Non-pigmented ciliary epithelial cell (primary cell): ENCODE measurements around the gene ARV1.
"Not testable (repeated sequence)": the region's sequence is repeated elsewhere in the genome, so short reads cannot be mapped to it uniquely, and the experiment has no call there.

Source experiments
- DNase-seq: peaks from one replicate; pipeline ENCODE4 v3.0.0-alpha.2; 2010; ENCODE audit warnings: low read depth

The ARV1 gene

GRCh38 chr1:230976825-230977747 is 1.8 kb upstream of the ARV1 start:
- no peak for DNase-seq

- DNase-seq = no peak
Measured at GRCh38 chr1:230977761-230978490, 968 bp upstream of the ARV1 start.

- no peak for DNase-seq
Measured at GRCh38 chr1:230979389-230979716, 459 bp downstream of the ARV1 start.

- DNase-seq = no peak
Measured at GRCh38 chr1:230979952-230980351, 1.1 kb downstream of the ARV1 start.

GRCh38 chr1:230982696-230983095 is 3.8 kb downstream of the ARV1 start:
- peak; percentile 43 for DNase-seq

GRCh38 chr1:230983811-230984210 is 4.9 kb downstream of the ARV1 start:
- no peak for DNase-seq

- not testable (repeated sequence) for DNase-seq
Measured at GRCh38 chr1:230984622-230985515, 6.0 kb downstream of the ARV1 start.

- no peak for DNase-seq
Measured at GRCh38 chr1:230985711-230986110, 6.8 kb downstream of the ARV1 start.

- DNase-seq = peak; percentile 43
Measured at GRCh38 chr1:230986976-230987375, 8.1 kb downstream of the ARV1 start.

GRCh38 chr1:230987448-230987847 is 8.6 kb downstream of the ARV1 start:
- no peak for DNase-seq

GRCh38 chr1:230992100-230992774 is 13.3 kb downstream of the ARV1 start:
- DNase-seq = no peak

GRCh38 chr1:230994860-230995259 is 16.0 kb downstream of the ARV1 start:
- no peak for DNase-seq

- DNase-seq = no peak
Measured at GRCh38 chr1:231000201-231000600, 21.3 kb downstream of the ARV1 start.

- no peak for DNase-seq
Measured at GRCh38 chr1:231000639-231001038, 21.7 kb downstream of the ARV1 start.

- DNase-seq = no peak
Measured at GRCh38 chr1:231001892-231002291, 23.0 kb downstream of the ARV1 start.

- DNase-seq = not testable (repeated sequence)
Measured at GRCh38 chr1:231007535-231007934, 28.6 kb downstream of the ARV1 start.

GRCh38 chr1:231011360-231011759 is 32.5 kb downstream of the ARV1 start:
- no peak for DNase-seq

GRCh38 chr1:231011963-231012362 is 33.1 kb downstream of the ARV1 start:
- DNase-seq = no peak

- no peak for DNase-seq
Measured at GRCh38 chr1:231013391-231014015, 34.6 kb downstream of the ARV1 start.

GRCh38 chr1:231016234-231016633 is 37.3 kb downstream of the ARV1 start:
- DNase-seq = no peak

- DNase-seq = no peak
Measured at GRCh38 chr1:231016966-231017365, 38.1 kb downstream of the ARV1 start.
